Subcutaneous adipose tissue (tissue), 4 donors: Measurements from ENCODE around the gene ZIC2. TPM values are rescaled to one million over a fixed set of nuclear protein-coding genes. Genes with fewer than 3 reads are reported as not detected.

ENCODE experiments used
- CTCF ChIP-seq: fragments of 450-650 bp; IDR thresholded peaks from one replicate; pipeline ENCODE4 v1.5.1; 2016; ENCODE audit warnings: low read depth, mild to moderate bottlenecking, control low read depth, antibody characterized with exemption, moderate library complexity
- total RNA-seq, 4 donors: library from RNA; depleted of rRNA; stranded (reverse); fragments of >200 nt; gene quantifications; one replicate each; pipeline ENCODE4 v1.1.0, GENCODE V29; 2016

ZIC2 gene
- total RNA-seq, 4 donors from 2014 or later = not detected

DNA sequence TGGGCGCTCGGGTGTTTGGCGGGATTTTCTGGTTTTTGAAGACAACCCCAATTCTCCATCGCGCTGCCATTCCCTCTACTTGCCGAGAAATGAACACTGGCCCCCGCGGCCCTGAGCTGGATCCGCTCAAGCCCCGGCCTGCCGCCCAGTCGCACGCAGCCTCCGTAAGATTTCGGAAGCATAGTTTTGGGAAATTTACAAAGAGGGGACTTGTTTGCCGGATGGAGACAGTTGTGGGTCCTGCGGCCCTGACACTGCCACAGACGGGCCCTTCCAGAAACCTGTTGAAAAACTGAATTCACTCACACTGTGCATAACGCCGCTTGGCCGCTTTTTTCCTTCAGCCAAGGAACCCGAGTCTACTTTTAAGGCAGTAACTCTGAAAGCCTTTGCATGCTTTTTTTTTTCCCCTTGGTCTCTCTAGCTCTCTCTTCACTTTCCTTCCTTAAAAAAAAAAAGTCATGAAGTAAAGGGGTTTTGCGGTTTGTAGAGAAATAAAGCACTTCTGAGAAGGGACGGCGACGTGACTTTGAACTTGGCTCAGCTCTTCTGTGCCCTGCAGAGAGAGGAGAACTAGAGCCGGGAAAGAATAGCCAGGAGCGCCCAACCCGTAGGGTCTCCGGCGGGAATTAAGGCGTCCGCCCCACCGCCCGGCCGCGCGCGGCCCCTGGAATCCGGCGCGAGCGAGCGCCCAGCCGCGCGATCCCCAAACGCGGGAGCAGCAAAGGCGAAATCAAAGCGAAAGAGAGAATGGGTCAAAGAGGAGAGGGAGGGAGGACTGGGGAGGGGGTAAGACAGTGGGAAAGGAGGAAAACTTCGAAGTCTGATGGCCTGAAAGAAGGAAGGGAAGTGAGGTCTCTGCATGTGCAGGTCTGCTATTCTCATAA is 3.4 kb upstream of the ZIC2 start:
- TF ChIP-seq CTCF = no peak

- TF ChIP-seq CTCF = no peak
Observed at GRCh38 chr13:99978799-99979452, 2.7 kb upstream of the ZIC2 start.

- TF ChIP-seq CTCF = no peak
Observed at GRCh38 chr13:99979453-99980200, 2.0 kb upstream of the ZIC2 start.

DNA sequence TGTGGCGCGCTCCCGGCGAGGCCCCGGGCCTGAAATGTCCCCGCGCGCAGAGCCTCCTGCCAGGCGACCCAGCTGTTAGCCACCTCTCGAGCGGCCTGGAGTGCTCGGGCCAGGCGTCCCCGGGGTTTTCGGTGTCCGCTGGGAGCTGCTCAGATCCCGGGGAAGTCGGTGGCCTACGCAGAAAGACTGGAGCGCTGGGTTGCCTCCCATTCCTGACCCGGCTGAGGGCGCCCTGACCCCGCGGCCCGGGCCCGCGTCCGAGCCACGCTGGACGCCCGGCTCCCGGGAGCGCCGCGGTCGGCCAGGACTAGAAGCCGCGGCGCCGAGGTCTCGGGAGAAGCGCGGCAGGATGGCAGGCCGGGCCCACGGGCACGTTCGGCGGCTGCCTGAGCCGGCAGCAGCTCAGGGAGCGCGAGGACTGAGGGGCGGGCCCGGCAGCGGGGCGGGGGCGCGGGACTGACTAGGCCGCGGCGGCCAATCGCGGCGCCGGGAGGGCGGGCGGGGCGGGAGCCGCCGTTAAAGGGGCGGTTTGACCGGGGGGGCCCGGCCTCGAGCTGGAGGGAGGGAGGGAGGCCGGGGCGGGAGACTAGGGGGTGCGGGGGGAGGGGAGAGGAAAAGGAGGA is 1.3 kb upstream of the ZIC2 start:
- TF ChIP-seq CTCF = no peak

- no peak for TF ChIP-seq CTCF
Observed at GRCh38 chr13:99980824-99981734, 505 bp upstream of the ZIC2 start.

DNA sequence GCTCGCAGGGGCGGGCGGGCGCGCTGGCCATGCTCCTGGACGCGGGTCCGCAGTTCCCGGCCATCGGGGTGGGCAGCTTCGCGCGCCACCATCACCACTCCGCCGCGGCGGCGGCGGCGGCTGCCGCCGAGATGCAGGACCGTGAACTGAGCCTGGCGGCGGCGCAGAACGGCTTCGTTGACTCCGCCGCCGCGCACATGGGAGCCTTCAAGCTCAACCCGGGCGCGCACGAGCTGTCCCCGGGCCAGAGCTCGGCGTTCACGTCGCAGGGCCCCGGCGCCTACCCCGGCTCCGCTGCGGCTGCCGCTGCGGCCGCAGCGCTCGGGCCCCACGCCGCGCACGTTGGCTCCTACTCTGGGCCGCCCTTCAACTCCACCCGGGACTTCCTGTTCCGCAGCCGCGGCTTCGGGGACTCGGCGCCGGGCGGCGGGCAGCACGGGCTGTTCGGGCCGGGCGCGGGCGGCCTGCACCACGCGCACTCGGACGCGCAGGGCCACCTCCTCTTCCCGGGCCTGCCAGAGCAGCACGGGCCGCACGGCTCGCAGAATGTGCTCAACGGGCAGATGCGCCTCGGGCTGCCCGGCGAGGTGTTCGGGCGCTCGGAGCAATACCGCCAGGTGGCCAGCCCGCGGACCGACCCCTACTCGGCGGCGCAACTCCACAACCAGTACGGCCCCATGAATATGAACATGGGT is 599 bp downstream of the ZIC2 start:
- no peak for TF ChIP-seq CTCF
